CD14-positive monocyte (primary cell): ENCODE results near the gene ORC3. TPM values are rescaled to one million over a fixed set of nuclear protein-coding genes. Genes with fewer than 3 reads are reported as not detected.

Experiments used
- DNase-seq, 3 donors: peaks; one replicate each; pipeline ENCODE4 v3.0.0-alpha.2; 2011 to 2022
- H2AFZ ChIP-seq: 2 replicates; pipeline ENCODE4 v1.6.0; 2012; ENCODE audit warnings: mild to moderate bottlenecking, low read depth, low read length, inconsistent platforms; ENCODE audit not compliant: insufficient read depth, poor library complexity, severe bottlenecking
- H3K27ac ChIP-seq, 2 donors: 1 replicate in 1 of 2; 2 replicates in 1 of 2; pipeline ENCODE4 v1.5.1; 2012 to 2013; ENCODE audit warnings: low read length in 2 of 2, control low read depth in 1 of 2, inconsistent platforms in 1 of 2, low read depth in 1 of 2, mild to moderate bottlenecking in 1 of 2
- H3K27me3 ChIP-seq, 2 donors: one replicate each; pipeline versions ENCODE4 v1.6.0 to v1.6.1; 2011 to 2013; ENCODE audit warnings: low read length in 2 of 2; ENCODE audit not compliant: control insufficient read depth in 2 of 2, insufficient read depth in 2 of 2
- H3K36me3 ChIP-seq, 2 donors: replicated peaks in 1 of 2; 1 replicate in 1 of 2; 2 replicates in 1 of 2; pipeline versions ENCODE4 v1.5.1 to v1.6.1; 2012 to 2013; ENCODE audit warnings: low read length in 2 of 2, control low read depth in 1 of 2, inconsistent platforms in 1 of 2, mild to moderate bottlenecking in 1 of 2; ENCODE audit not compliant: insufficient read depth in 2 of 2, control insufficient read depth in 1 of 2
- H3K4me1 ChIP-seq, 2 donors: 1 replicate in 1 of 2; 2 replicates in 1 of 2; pipeline versions ENCODE4 v1.5.1 to v1.6.1; 2012 to 2013; ENCODE audit warnings: low read length in 2 of 2, control low read depth in 1 of 2, inconsistent platforms in 1 of 2, mild to moderate bottlenecking in 1 of 2, moderate library complexity in 1 of 2; ENCODE audit not compliant: insufficient read depth in 2 of 2, control insufficient read depth in 1 of 2
- H3K4me2 ChIP-seq: replicated peaks from 2 replicates; pipeline ENCODE3; 2012; ENCODE audit warnings: low read length, moderate library complexity, mild to moderate bottlenecking; ENCODE audit not compliant: poor library complexity, severe bottlenecking; ENCODE audit errors: extremely low read depth
- H3K4me3 ChIP-seq, 3 experiments: fragments of 200-600 bp in 1 of 3; sonication (generic) in 1 of 3; replicated peaks in 1 of 3; 1 replicate in 2 of 3; 2 replicates in 1 of 3; pipeline ENCODE4 v1.5.1; 2011 to 2013; ENCODE audit warnings: low read length in 3 of 3, mild to moderate bottlenecking in 3 of 3, control low read depth in 2 of 3, low read depth in 2 of 3, inconsistent platforms in 1 of 3, moderate library complexity in 1 of 3
- H3K79me2 ChIP-seq: 2 replicates; pipeline ENCODE4 v1.6.0; 2012; ENCODE audit warnings: mild to moderate bottlenecking, control low read depth, inconsistent platforms, low read length, moderate library complexity; ENCODE audit not compliant: insufficient read depth
- H3K9ac ChIP-seq: 2 replicates; pipeline ENCODE4 v1.6.0; 2017; ENCODE audit warnings: low read length, mild to moderate bottlenecking; ENCODE audit not compliant: insufficient read depth, poor library complexity, severe bottlenecking
- H3K9me3 ChIP-seq, 2 donors: replicated peaks in 1 of 2; 1 replicate in 1 of 2; 2 replicates in 1 of 2; pipeline versions ENCODE4 v1.5.1 to v1.6.1; 2012 to 2013; ENCODE audit warnings: low read length in 2 of 2, control low read depth in 1 of 2; ENCODE audit not compliant: control insufficient read depth in 1 of 2, insufficient read depth in 1 of 2
- H4K20me1 ChIP-seq: 2 replicates; pipeline ENCODE4 v1.6.0; 2012; ENCODE audit warnings: mild to moderate bottlenecking, low read length, control low read depth, moderate library complexity; ENCODE audit not compliant: insufficient read depth
- H3K27ac Mint-ChIP-seq, 7 donors: one replicate each; pipeline ENCODE4 v1.8.0; 2020; ENCODE audit warnings: mild to moderate bottlenecking in 7 of 7, mixed read lengths in 7 of 7, moderate library complexity in 6 of 7, inconsistent platforms in 2 of 7
- H3K27me3 Mint-ChIP-seq, 3 donors: one replicate each; pipeline ENCODE4 v1.8.0; 2021 to 2022; ENCODE audit warnings: low read depth in 3 of 3, mild to moderate bottlenecking in 3 of 3, mixed read lengths in 3 of 3, moderate library complexity in 3 of 3, inconsistent platforms in 1 of 3
- H3K36me3 Mint-ChIP-seq, 2 donors: one replicate each; pipeline ENCODE4 v1.8.0; 2020; ENCODE audit warnings: mixed read lengths in 2 of 2, inconsistent platforms in 1 of 2, mild to moderate bottlenecking in 1 of 2
- H3K4me1 Mint-ChIP-seq: one replicate; pipeline ENCODE4 v1.8.0; 2020; ENCODE audit warnings: mild to moderate bottlenecking, mixed read lengths
- H3K4me3 Mint-ChIP-seq, 2 donors: one replicate each; pipeline ENCODE4 v1.8.0; 2020; ENCODE audit warnings: mild to moderate bottlenecking in 2 of 2, mixed read lengths in 2 of 2, moderate library complexity in 1 of 2
- H3K9me3 Mint-ChIP-seq, 7 donors: one replicate each; pipeline ENCODE4 v1.8.0; 2020 to 2022; ENCODE audit warnings: mixed read lengths in 7 of 7, mild to moderate bottlenecking in 6 of 7, moderate library complexity in 6 of 7, inconsistent platforms in 2 of 7
- WGBS: methylation state at CpG from one replicate; pipeline ENCODE4 v1.1.5; 2013; ENCODE audit warnings: missing lambda C conversion rate; ENCODE audit not compliant: insufficient coverage; 5-methylcytosine and 5-hydroxymethylcytosine counted together
- intact Hi-C, 2 donors: fragments of 100-400 bp; cut with micrococcal nuclease; formaldehyde crosslinking; loops; one replicate each; pipeline versions ENCODE4 v1.15.0 to v1.15.1; 2023
- polyA minus RNA-seq: library from RNA; depleted of rRNA, polyadenylated mRNA; stranded (reverse); fragments of >200 nt; gene quantifications from 2 replicates; pipeline ENCODE4 v1.2.3, GENCODE V29; 2012
- polyA plus RNA-seq, 3 donors: library from polyadenylated mRNA; depleted of rRNA in 1 of 3; unstranded in 2 of 3; stranded (reverse) in 1 of 3; fragments of 300-500 nt in 2 of 3; fragments of >200 nt in 1 of 3; fragmentation: Illumina TruSeq in 2 of 3; gene quantifications; 1 replicate in 2 of 3; 2 replicates in 1 of 3; pipeline ENCODE4 v1.2.3, GENCODE V29; 2012 to 2021
- total RNA-seq, 12 experiments: library from RNA in 1 of 12; stranded (reverse) in 1 of 12; fragments of 120-200 nt in 1 of 12; gene quantifications; one replicate each; pipeline ENCODE4 v1.2.4 and lab custom pipeline; 2013 to 2026; ENCODE audit warnings: mixed read lengths in 6 of 12, inconsistent platforms in 1 of 12
- TF ChIP-seq, protein P1 (sequence below): fragments of 200-600 bp; IDR thresholded peaks from one replicate; pipeline ENCODE4 v1.8.0; 2022; ENCODE audit warnings: antibody characterized with exemption, mild to moderate bottlenecking

Gene ORC3
- total RNA-seq (2013), result 19.9 TPM
- polyA plus RNA-seq, result 10 to 100 TPM in 2 of 3 donors, 1 to 10 TPM in 1; 9.1 to 20.7 (median 16.2) TPM
- polyA minus RNA-seq, result 4.8 and 7.3 TPM in 2 replicates
- total RNA-seq (lab: John Stamatoyannopoulos, UW), result 2.4 to 15.5 (median 9.6) reads per million in 11 experiments

DNA sequence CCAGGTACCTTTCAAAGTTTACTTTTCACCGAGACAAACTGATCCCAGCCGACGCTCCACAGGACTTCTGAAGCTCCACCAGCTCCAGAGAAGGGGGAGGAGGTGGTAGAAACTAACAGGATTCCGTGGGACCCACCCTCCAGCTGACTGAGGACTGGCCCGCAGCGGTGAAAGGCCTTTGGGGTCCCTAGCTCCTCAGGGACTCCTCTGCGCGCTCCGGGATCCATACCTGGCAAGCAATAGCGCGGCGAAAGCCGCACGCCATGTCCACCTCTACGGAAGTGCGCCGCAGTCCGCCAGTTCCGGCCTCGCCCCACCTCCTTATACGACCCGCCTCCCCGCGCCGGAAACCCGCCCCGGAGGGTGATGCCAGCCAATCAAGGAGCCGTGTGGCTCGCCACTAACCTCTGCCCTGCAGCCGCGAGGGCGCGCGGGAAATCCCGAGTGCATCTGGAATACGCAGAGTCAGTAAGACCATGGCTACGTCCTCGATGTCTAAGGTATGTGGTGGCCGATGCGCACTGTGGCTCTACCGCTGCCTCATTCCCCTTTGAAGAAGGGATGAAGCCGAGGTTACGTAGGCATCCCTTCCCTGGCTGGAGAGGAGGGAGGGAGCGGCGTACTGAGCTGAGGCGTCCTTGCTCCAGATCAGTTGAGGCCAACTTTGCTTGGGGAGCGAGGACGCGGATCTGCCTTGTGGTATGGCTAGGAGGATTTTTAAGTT lies at the start of gene ORC3, which contains the start of gene RARS2:
Gene ORC3 (plus strand): TSS at position 443 of the 724 bp plus-strand sequence. CDS start 34 bp downstream, at position 477.
Gene RARS2 (minus strand): TSS at position 295 of the 724 bp plus-strand sequence. CDS start 30 bp downstream, at position 265.
- H2AFZ ChIP-seq, result peak within 1 kb of the TSS; percentile 96
- H3K9me3 ChIP-seq, result no peaks in the 10 kb centered on the region
- H3K27me3 ChIP-seq, result no peaks in the 10 kb centered on the region
- Mint-ChIP-seq H3K27me3 (no peaks in the 10 kb centered on the region), H3K4me3 (peak within 1 kb of the TSS; percentile 91 to 98), H3K36me3 (peaks cover 0 to 10% of the 10 kb centered on the region in 2 donors), H3K9me3 (no peaks in the 10 kb centered on the region), H3K4me1 (peaks cover 38% of the 10 kb centered on the region), H3K27ac (peak within 1 kb of the TSS; percentile 89 to 96 (median 93))
- DNase-seq, result peak; percentile 90 to 94 (median 93)
- peak within 1 kb of the TSS; percentile 90 to 98 (median 93) for H3K4me3 ChIP-seq
- peaks cover 73% of the 10 kb centered on the region for H3K79me2 ChIP-seq
- H4K20me1 ChIP-seq, result peaks cover 14% of the 10 kb centered on the region
- under 1% methylated on average over 39 of the region's 49 CpGs for WGBS
- H3K27ac ChIP-seq, result peak within 1 kb of the TSS; percentile 66 to 98
- H3K4me2 ChIP-seq, result peak within 1 kb of the TSS; percentile 78
- H3K36me3 ChIP-seq, result peaks cover 3 to 24% of the 10 kb centered on the region in 2 donors
- TF ChIP-seq, protein P1, sequence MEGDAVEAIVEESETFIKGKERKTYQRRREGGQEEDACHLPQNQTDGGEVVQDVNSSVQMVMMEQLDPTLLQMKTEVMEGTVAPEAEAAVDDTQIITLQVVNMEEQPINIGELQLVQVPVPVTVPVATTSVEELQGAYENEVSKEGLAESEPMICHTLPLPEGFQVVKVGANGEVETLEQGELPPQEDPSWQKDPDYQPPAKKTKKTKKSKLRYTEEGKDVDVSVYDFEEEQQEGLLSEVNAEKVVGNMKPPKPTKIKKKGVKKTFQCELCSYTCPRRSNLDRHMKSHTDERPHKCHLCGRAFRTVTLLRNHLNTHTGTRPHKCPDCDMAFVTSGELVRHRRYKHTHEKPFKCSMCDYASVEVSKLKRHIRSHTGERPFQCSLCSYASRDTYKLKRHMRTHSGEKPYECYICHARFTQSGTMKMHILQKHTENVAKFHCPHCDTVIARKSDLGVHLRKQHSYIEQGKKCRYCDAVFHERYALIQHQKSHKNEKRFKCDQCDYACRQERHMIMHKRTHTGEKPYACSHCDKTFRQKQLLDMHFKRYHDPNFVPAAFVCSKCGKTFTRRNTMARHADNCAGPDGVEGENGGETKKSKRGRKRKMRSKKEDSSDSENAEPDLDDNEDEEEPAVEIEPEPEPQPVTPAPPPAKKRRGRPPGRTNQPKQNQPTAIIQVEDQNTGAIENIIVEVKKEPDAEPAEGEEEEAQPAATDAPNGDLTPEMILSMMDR, result no peak
- H3K4me1 ChIP-seq, result peaks cover 23 to 34% of the 10 kb centered on the region in 2 donors
- intact Hi-C loops, result loop anchor here (10.0 kb wide), 3 partner anchors 85 to 115 kb away; partner anchors contain the start of gene SLC35A1 (in 2 of the 2)
- peak within 1 kb of the TSS; percentile 89 for H3K9ac ChIP-seq

GRCh38 chr6:87540539-87540938 lies 49.4 kb upstream of the ORC3 start:
- H3K79me2 ChIP-seq, result no peaks in the 10 kb centered on the region
- peaks cover 47 to 60% of the 10 kb centered on the region in 2 donors for H3K36me3 Mint-ChIP-seq
- no peak overlapping the region for H3K9ac ChIP-seq
- H3K9me3 ChIP-seq, result peaks cover 8 to 10% of the 10 kb centered on the region in 2 donors
- peaks cover 0 to 4% (median 0%) of the 10 kb centered on the region in 3 donors for H3K27me3 Mint-ChIP-seq
- TF ChIP-seq, protein P1, result no peak
- no peak overlapping the region for H3K27ac ChIP-seq
- no peak overlapping the region for H2AFZ ChIP-seq
- H3K4me1 Mint-ChIP-seq, result peaks cover 10% of the 10 kb centered on the region
- no peak overlapping the region for H3K4me2 ChIP-seq
- no peaks in the 10 kb centered on the region for H3K27me3 ChIP-seq
- H3K36me3 ChIP-seq, result peaks cover 36 to 63% of the 10 kb centered on the region in 2 donors
- no peak for DNase-seq
- H3K9me3 Mint-ChIP-seq, result peaks cover 4 to 14% (median 8%) of the 10 kb centered on the region in 7 donors
- H3K4me1 ChIP-seq, result peaks cover 3 to 12% of the 10 kb centered on the region in 2 donors
- no peak overlapping the region for H3K27ac Mint-ChIP-seq
- intact Hi-C loops, result no loop called here
- WGBS, result no CpG with 5 or more reads among the region's 4 CpGs
- no peak overlapping the region for H3K4me3 ChIP-seq
- H3K4me3 Mint-ChIP-seq, result no peak overlapping the region
- no peaks in the 10 kb centered on the region for H4K20me1 ChIP-seq
